Testis (tissue), 3 donors: ENCODE measurements around the gene HNRNPL. TPM values are rescaled to one million over a fixed set of nuclear protein-coding genes. Genes with fewer than 3 reads are reported as not detected.

Experiments
- DNase-seq: peaks from one replicate; pipeline ENCODE4 v3.0.0-alpha.2; 2019
- H3K27ac ChIP-seq, 2 donors: fragments of 200-600 bp; sonication (generic); one replicate each; pipeline ENCODE4 v1.5.1; 2019
- H3K27me3 ChIP-seq: fragments of 200-600 bp; sonication (generic); one replicate; pipeline ENCODE4 v1.5.1; 2019
- H3K36me3 ChIP-seq: fragments of 200-600 bp; sonication (generic); one replicate; pipeline ENCODE4 v1.5.1; 2017; ENCODE audit warnings: low read depth; ENCODE audit errors: missing control alignments
- H3K4me1 ChIP-seq: fragments of 200-600 bp; sonication (generic); one replicate; pipeline ENCODE4 v1.5.1; 2019
- H3K4me3 ChIP-seq, 2 donors: fragments of 200-600 bp; sonication (generic); one replicate each; pipeline ENCODE4 v1.5.1; 2017 to 2019
- H3K9me3 ChIP-seq: fragments of 200-600 bp; sonication (generic); one replicate; pipeline ENCODE4 v1.5.1; 2017
- POLR2A ChIP-seq: fragments of 450-650 bp; IDR thresholded peaks from one replicate; pipeline ENCODE4 v1.6.1; 2017; ENCODE audit warnings: antibody characterized with exemption, mild to moderate bottlenecking, moderate library complexity
- WGBS, 2 donors: methylation state at CpG; one replicate each; pipeline ENCODE4 v1.1.5; 2018; 5-methylcytosine and 5-hydroxymethylcytosine counted together
- intact Hi-C: fragments of 100-400 bp; cut with DNase I; formaldehyde crosslinking; loops from one replicate; pipeline ENCODE4 v1.15.1; 2023; ENCODE audit warnings: low total_unique reads
- polyA plus RNA-seq: library from polyadenylated mRNA; stranded (reverse); fragments of 350-450 nt; fragmentation: Illumina TruSeq; extraction: RNeasy Lipid Tissue Mini Kit (QIAGEN cat#74804); gene quantifications from one replicate; pipeline ENCODE4 v1.2.3, GENCODE V29; 2014; ENCODE audit warnings: low read depth, low replicate concordance; ENCODE audit not compliant: insufficient read depth
- total RNA-seq, 2 donors: library from RNA; depleted of rRNA; stranded (reverse); fragments of >200 nt; gene quantifications; one replicate each; pipeline ENCODE4 v1.2.3, GENCODE V29; 2016
- TF ChIP-seq, protein P1 (sequence below), 3 experiments: fragments of 450-650 bp in 2 of 3; fragments of 200-600 bp in 1 of 3; sonication (generic) in 1 of 3; IDR thresholded peaks; one replicate each; pipeline ENCODE4 v1.5.1; 2016 to 2019; ENCODE audit warnings: antibody characterized with exemption in 3 of 3, mild to moderate bottlenecking in 2 of 3, moderate library complexity in 1 of 3

Gene HNRNPL
- total and polyA plus RNA-seq, 3 donors from 2014 or later = 216 to 307 (median 249) TPM

DNA sequence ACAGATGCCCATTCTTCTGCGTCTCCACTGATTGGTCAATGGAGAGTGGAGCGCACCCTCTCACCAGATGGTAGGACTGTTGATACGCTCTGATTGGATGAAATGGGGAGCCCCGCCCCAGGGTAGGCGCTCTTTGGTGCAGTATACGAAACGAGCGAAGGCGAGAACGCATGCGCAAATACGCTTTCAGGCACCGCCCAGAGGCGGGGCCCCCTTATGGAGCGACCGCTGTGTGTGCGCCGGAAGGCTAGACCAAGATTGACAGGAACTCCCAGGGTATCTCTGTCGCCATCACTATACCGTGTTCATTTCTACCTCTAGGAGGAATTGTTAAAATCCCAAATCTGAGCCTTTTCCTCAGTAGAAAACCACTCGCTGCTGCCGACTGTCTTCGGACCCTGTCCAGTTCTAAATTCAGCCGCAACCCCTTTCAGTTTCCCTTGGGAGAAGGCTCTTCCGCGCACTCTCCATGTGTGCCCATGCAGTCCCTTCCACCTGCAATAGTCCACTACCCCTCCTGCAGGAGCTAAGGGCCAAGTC, 720 bp upstream of the HNRNPL start:
- H3K27me3 ChIP-seq = no peaks in the 10 kb centered on the region
- peaks cover 2% of the 10 kb centered on the region for H3K36me3 ChIP-seq
- DNase-seq = no peak
- no peaks in the 10 kb centered on the region for H3K9me3 ChIP-seq
- WGBS, 2 donors = 0 to 1% methylated on average over 13 to 26 of the region's 26 CpGs
- H3K27ac ChIP-seq = peak overlapping the region; percentile 92 to 100
- TF ChIP-seq, protein P1, sequence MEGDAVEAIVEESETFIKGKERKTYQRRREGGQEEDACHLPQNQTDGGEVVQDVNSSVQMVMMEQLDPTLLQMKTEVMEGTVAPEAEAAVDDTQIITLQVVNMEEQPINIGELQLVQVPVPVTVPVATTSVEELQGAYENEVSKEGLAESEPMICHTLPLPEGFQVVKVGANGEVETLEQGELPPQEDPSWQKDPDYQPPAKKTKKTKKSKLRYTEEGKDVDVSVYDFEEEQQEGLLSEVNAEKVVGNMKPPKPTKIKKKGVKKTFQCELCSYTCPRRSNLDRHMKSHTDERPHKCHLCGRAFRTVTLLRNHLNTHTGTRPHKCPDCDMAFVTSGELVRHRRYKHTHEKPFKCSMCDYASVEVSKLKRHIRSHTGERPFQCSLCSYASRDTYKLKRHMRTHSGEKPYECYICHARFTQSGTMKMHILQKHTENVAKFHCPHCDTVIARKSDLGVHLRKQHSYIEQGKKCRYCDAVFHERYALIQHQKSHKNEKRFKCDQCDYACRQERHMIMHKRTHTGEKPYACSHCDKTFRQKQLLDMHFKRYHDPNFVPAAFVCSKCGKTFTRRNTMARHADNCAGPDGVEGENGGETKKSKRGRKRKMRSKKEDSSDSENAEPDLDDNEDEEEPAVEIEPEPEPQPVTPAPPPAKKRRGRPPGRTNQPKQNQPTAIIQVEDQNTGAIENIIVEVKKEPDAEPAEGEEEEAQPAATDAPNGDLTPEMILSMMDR (IDR thresholded peaks at IDR 0.05) = peak in 1 of 3 experiments; percentile 23
- TF ChIP-seq POLR2A = peak; percentile 95
- intact Hi-C loops = no loop called here
- H3K4me1 ChIP-seq = peaks cover 32% of the 10 kb centered on the region
- peak overlapping the region; percentile 88 for H3K4me3 ChIP-seq

- H3K27ac ChIP-seq = peak overlapping the region; percentile 97 to 100
- peaks cover 32% of the 10 kb centered on the region for H3K4me1 ChIP-seq
- intact Hi-C loops = no loop called here
- H3K4me3 ChIP-seq = peak overlapping the region; percentile 88 to 100
- DNase-seq = peak; percentile 94
- no peaks in the 10 kb centered on the region for H3K9me3 ChIP-seq
- WGBS, 2 donors = 0% methylated on average over 9 to 65 of the region's 76 CpGs
- TF ChIP-seq, protein P1 (IDR thresholded peaks at IDR 0.05) = peak in 1 of 3 experiments; percentile 8
- TF ChIP-seq POLR2A = no peak
- peaks cover 4% of the 10 kb centered on the region for H3K36me3 ChIP-seq
- H3K27me3 ChIP-seq = no peaks in the 10 kb centered on the region
Measured at GRCh38 chr19:38849147-38849859, 483 bp downstream of the HNRNPL start.

DNA sequence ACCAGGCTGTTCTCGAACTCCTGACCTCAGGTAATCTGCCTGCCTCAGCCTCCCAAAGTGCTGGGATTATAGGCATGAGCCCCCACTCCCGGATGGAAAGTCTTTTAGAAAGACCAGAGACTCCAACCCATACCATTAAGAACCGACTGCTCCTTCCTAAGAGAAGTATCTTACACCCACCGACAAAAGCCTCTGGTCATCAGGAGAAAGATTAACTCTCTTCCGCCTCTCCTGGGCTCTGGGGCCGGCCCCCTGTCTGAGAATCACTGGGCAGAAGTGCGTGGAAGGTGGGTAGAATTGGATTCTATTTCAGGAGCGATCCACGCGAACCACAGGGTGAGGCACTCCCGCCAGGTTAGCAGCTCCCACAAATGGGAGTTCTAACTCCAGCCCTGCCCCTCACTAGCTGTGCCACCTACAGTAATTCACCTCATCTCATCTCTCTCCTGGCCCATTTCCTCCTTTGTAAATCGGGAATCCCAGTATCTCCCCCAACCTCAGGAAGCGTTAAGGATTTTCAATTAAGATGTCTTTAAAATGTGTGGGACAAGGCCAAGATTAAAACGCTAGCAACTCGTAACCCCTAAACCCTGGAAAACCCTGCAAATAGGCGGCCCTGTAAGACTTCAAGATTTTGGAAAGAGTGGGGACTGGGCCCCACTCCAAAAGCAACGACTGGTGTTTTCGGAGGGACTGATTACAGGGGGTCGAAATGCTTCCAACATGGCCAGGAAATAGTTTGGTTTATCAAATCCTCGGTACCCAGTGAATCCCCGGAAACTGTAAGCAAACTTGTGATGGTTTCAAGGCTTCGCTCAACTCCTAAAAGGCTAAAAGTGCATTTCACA, 1.3 kb downstream of the HNRNPL start:
- no peak for DNase-seq
- Histone ChIP-seq H3K4me1 (peaks cover 32% of the 10 kb centered on the region), H3K27ac (peak overlapping the region; percentile 97 to 100), H3K9me3 (no peaks in the 10 kb centered on the region), H3K36me3 (peaks cover 4% of the 10 kb centered on the region), H3K27me3 (no peaks in the 10 kb centered on the region), H3K4me3 (peak overlapping the region; percentile 88 to 100)
- intact Hi-C loops = no loop called here
- 10 to 12% methylated on average over 22 of the region's 22 CpGs for WGBS, 2 donors
- TF ChIP-seq, protein P1 (IDR thresholded peaks at IDR 0.05) = no peak
- no peak for TF ChIP-seq POLR2A

DNA sequence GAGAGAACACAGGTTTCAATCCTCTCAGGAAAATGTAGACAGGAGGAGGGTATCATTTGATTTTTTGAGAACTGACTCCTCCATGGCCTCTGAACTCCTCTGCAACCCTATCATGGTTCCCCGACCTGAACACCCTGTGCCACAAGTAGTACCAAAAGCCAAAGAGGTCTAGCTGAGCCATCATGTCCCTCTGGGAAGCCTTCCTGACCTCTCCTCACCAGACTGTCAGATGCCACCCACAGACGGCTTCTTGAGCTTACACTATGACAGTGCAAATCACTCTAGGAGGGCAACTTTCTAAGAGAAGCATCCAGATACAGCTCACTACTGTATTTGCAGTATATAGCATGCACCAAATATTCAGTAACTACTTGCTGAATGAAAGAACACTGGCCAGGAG, 3.7 kb downstream of the HNRNPL start:
- no peak for DNase-seq
- WGBS, 2 donors = 51 to 76% methylated on average over 2 of the region's 2 CpGs
- TF ChIP-seq, protein P1 (IDR thresholded peaks at IDR 0.05) = no peak
- no peak for TF ChIP-seq POLR2A
- no peaks in the 10 kb centered on the region for H3K9me3 ChIP-seq
- H3K27me3 ChIP-seq = no peaks in the 10 kb centered on the region
- intact Hi-C loops = no loop called here
- H3K27ac ChIP-seq = no peak overlapping the region
- peaks cover 7% of the 10 kb centered on the region for H3K36me3 ChIP-seq
- H3K4me3 ChIP-seq = no peak overlapping the region
- H3K4me1 ChIP-seq = peaks cover 25% of the 10 kb centered on the region
